ENCODE results near the gene ARAP2.

The ARAP2 gene

DNA sequence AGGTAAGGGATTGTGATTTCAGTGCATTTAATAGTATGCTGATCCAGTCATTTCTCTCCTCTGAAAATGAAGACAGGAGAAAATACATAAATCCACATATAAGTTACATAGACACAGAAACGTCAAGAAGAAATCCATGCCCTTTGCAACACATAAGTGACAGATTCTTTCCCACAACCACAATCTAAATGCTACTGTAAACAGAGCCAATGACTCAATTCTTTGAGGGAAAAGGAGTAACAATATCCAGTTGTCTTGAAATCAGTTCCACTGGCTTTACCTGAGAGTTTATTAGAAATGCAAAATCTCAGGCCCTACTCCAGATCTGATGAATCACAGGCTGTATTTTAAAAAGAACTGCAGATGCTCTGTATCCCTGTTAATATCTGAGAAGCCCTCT is 66.4 kb downstream of the ARAP2 start:
- DNase-seq, result no peak

DNA sequence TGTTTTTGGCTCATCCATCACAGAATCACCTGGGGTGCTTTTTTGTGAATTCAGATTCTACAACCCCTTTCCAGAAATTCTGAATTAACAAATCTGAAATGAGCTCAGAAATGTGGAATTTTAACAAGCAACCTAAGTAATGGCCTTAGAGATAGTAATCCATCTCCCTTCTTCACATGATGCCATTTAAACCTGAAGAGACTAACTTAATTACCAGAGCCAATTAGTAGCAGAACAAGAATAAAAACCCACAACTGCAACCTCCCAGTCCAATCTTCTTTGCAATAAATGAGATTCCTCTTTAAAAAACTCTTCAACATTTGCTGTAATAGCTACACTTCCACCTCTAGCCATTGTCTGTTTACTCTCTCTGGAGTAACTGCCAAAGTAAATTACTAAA is 69.7 kb downstream of the ARAP2 start:
- no peak for DNase-seq

DNA sequence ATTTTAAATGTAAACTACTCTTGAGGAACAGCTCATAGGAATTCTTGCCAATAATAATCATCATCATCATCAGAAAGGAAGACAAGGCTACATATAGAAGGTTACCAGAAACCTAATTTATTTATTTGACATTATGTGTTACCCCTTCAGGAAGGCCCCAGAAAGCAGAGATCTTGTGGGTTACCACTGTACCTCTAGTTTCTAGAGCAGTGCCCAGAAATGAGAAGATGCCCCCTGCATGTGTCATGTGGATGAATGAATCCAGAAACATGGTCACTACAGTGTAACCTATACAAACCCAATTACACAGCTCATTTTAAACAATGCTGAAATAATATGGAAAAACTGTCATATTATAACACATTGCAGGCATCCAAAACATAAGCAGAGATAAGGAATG is 70.4 kb downstream of the ARAP2 start:
- no peak for DNase-seq

DNA sequence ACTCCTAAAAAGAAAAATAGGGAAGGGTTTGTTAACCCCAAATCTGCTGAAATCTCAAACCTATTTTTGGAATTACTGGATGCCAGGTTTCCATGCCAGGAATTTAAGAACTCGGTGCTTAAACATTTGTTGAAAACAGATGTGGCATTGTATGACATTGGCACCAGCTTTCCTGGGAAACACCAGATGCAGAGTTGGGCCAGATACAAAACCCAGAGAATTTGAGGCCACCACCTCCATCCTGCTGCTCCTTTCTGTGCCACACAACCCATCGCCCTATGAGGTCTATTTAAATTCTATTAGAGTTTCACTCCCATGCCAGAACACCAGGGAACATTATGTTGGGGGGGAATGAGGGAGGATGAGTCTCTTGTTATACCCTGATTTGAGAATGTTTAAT is 71.7 kb downstream of the ARAP2 start:
- DNase-seq, result no peak

DNA sequence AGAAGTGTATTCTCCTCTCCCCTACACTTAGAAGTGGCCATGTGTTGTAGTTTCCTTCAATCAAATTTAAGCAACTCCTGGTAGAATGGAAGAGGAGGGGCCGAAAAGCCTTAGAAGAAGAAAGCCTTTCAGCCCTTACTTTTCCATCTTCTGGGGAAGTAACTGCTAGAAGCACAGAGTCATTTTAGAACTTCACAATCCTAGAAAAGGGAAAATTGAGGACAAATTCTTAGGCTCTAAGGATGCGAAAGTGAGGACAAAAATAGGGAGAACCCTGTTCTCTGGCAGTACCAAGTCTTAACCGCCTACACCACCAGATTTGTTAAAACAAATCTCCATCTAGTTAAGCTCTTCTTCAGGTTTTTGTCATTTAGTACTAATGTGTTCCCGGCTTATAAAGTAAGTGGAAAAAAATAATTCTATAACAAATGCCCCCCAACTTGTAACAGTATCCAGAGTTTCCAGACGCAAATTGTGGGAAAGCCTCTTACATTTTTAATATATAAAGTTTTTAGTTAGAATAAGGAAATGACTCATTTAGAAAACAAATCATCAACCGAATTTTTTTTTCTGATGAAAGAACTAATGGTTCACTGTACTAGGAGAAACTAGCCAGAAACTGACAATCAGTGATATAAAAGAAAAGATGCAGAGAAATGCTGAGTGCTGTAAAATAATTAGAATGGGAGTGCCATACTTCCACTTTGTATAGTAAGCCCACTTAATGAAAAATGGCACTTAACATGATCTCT is 76.0 kb downstream of the ARAP2 start:
- no peak for DNase-seq

DNA sequence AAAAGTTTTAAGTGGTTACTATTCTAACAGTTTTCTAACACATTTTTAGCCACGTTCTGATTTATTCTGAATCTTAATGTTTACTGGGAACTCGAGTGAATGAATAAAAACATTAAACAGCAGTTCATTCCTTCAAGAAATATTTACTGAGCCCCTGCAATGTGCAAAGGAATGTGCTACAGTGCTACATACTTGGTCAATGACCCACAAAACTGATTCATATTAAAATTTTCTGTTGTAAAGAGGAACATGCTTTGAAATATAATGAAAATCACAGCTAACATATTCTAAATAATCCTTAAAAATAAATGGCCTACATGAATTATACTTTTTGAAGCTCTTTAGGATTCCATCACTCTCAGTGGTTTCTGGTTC is 78.7 kb downstream of the ARAP2 start:
- no peak for DNase-seq

DNA sequence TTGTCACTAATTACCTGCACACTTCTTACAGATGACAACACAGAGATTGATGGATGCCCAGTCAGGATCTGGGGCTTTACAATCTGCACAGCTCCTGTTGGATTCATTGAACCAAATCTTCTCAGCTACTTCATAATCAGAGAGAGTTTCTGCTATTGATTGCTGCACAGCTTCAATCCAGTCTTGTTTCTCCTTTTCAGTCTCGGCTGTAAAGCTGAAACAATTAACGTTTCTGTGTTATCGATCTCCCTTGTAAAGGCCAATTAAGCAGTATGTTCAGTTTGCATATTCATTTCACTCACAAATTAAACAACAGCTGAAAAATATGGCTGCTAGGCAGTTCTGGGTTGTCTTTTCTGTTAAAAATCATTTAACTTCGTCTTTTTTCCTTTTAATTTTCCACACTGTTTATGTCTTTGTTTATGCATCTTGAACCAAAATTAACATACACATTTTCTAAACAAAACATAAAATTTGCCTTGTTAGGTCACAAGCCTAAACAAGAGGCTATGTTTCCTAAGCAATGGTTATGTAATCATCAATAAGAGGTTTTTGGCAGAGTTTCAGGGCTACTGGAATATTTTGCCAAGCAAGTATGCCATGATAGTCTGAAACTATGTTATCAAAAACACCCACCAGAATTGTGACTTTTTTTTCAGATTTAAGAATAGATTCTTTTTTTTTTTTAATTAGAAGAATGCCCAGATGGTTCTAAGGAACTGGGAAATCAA is 79.2 kb downstream of the ARAP2 start:
- no peak for DNase-seq

DNA sequence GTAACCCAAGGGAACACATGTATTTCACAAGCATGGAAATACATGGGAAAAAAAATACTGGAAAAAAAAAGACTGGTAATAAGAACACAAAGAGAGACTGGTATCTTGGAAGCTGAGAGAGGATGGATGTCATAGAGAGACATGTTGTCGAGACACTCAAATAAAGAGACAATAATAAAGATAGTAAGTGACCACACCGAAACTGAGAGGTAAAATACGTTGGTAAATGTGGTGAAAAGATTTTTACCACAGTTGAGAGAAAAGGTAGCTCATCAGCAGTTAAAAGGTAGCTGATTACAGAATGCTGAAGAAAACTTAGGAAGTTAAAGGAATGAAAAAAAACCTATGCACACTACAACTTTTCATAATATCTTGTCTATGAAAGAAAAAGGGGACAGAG is 81.1 kb downstream of the ARAP2 start:
- DNase-seq, result no peak

DNA sequence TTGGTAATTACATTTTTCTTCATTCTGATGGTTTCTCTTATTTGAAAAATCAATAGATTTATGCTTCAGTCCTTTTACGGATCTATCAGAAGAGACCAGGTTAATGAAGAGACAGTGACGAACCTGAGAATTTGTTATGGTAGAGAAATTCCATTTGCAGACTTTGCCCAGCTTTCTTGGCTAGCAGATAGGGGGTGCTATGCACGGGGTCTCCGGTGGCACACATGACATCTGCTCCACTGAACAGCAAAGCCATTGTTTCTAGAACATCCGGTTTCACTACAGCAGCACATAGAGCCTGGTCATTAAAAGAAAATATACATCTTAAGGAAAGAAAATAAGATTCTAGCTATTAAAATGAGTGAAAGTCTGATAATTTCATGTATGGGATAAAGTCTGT is 85.1 kb downstream of the ARAP2 start:
- DNase-seq, result no peak

DNA sequence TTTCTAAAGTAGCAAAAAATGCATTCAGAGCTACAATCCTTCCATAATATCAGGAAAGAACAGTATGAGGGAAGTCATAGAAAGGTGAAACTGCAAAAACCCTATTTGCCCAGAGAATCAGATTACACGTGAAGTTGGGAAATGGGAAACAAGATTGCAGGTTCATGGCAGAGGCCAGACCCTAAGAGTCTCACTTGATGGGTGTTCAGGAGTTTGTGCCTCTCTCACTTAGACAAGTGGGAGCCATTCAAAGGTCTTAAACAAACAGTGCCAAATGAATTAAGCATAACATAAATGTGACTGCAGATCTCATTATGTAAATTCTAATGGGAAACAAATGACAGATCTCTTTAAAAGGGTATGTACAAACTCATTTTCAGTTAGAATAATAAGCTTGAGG is 91.6 kb downstream of the ARAP2 start:
- no peak for DNase-seq

DNA sequence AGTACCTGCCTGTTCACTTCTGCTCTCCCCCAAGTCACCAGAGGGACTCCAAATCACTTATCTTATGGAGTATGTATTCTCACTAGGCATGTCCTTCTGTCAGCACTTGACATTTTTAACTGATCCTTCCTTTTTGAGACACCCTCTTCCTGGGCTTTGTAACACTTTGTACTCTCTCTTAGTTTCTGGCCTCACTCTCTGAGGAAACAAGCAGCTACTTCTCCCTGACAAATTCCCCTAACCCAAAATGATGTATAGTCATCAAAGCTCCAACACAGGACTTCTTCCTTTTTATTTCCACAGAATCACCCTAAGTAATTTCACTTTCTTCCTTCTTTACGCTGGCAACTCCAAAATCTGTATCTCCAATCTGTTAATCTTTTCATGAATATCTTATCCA is 101.8 kb downstream of the ARAP2 start:
- no peak for DNase-seq

DNA sequence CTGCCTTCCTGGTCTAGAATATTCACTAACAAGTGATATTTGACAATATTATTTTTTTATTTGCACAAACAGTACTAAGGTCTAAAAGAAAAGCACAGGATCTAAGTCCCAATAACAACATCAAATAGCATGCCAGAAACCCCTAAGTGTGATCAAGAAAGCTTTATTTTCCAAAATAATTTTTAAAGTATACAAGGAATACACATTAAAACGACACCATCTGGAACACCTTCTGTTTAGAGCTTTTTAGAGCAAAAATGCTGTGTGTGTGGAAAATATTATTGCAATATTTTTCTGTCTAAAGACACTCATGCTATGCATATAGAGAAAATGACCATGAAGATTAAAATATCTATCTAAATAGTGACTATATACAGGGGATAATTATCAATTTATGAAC is 103.1 kb downstream of the ARAP2 start:
- no peak for DNase-seq

DNA sequence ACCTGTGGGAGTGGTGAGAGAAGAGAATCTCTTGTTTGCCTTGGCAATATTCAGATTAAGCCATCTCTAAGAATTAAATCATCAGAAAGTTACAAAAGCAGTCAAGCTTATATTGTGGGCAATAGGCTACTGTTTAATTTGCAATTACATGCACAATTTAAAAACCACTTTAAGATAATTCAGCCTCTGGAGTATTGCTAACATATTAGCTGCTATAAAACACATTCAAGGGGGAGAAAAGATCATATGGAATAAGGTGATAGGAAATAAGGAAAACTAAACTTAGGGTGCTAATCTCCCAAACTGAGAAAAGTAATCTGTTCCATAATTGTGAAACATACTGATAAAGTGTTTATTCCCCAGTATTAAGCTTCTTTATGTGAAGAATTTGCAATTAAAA is 103.9 kb downstream of the ARAP2 start:
- DNase-seq, result no peak

DNA sequence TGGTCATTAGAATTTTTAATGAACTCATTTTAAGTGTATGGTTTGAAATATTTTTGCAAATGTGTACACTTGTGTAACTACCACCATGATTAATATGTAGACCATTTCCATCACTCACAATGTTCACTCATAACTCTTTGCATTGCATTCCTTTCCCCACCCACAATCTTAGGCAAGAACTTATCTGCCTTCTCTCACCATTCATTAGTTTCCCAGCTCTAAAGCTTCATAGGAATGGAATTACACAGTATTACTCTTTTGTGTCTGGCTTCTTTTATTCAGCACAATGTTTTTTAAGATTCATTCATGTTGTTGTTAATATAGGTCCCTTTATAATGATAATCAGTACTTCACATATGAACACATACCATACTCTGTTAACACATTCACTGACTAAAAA is 106.1 kb downstream of the ARAP2 start:
- no peak for DNase-seq

DNA sequence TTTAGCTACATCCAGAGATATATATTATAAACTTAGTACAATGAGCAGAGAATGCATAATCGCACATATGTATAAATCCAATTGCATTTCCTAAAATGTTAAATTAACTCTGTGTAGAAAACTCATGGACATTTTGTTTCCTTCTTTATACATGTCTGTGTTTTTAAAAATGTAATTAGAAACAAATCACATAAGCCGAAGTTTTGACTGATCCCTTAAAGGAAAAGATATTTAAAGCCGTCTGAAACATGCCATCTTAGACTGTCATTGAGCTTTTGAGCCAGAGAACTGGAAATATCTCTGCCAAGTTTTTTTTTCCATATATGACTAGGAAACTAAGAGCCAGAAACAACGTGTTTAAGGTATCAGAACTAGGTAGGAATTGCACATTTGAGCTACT is 107.0 kb downstream of the ARAP2 start:
- no peak for DNase-seq

DNA sequence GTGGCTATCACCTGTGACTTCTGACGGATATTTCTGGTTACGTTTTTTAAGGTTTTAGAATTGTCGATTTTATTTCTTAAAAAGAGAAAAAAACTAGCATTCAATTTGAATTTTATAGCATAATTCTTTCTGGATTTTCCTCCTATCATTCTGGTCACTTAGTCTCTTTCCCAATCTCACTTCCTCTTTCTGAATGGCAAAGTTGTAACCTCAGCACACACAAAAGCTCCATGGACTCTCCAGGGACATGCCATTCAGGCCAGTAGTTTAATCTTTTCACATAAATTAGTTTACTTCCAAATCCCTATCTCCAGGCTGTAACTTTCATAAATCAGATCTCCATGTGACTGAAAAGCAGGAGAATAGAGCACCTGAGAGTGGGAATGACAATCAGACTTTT is 110.7 kb downstream of the ARAP2 start:
- no peak for DNase-seq

DNA sequence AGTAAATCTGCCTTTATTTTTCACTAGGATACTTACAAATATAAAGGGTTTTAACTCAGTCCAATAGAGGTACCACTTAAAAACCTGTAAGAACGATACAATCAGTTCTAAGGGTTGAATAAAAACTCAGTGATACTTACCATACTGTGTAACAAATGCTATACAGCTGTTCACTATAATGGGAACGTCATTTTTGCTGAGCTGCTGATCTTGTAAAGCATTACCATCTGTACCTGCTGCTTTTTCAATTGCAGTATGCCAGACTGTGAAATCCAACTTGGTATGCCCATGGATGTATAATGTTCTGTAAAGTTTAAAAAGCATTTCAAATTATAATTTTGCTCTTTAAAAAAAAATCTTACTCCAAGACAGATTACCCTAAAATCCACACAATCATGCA is 111.2 kb downstream of the ARAP2 start:
- no peak for DNase-seq

DNA sequence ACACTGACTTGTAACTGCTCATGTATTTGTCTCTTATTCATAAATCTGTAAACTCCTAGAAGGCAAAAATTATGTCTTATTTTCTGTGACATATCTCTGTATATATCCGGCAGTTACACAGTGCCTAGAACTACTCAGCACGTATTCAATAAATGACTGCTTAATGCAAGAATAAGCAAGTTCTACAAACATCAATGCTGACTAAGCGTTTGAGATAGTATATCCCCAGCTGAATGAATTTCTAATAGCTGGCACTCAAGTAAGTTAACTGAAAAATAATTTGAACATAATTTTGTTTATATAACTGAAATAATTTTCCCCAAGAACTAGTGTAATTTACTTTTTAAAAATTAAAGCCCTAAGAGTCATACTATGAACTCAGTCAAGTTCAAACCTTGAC is 113.7 kb downstream of the ARAP2 start:
- DNase-seq, result no peak

DNA sequence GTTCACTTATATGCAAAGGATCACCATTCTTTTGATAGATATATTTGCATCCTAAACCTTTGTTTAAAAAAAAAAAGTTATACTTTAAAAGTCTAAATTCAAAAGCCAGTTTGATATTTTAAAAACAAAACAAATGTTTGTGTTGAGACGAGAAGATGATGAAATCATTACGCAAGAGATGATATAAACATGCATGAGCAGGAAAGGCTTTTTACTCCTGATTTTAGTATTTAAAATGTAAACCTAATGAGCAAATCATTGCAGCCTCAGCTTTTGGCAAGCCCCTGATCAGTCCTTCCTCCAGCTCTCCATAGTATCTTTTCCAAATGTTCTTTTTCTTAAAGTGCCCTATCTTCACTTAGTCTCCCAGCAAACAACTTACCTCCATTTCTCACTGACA is 115.6 kb downstream of the ARAP2 start:
- DNase-seq, result no peak

DNA sequence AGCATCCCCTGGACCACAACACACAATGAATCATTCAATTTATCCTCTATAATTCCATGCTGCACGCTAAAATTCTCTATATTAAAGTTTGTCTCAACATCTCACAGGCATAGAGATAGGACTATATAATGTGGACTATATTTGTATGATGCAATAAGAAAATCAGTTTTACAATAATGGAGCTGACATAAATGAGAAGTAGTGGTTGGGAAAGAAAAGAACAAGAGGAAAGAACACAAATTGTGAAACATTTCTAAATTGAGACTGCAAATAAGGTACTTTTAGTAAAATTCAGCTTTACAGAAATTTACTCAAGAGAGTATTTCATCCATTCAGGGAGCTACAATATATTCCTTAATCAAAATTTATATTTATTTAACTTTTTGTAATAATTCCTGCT is 120.4 kb downstream of the ARAP2 start:
- no peak for DNase-seq

DNA sequence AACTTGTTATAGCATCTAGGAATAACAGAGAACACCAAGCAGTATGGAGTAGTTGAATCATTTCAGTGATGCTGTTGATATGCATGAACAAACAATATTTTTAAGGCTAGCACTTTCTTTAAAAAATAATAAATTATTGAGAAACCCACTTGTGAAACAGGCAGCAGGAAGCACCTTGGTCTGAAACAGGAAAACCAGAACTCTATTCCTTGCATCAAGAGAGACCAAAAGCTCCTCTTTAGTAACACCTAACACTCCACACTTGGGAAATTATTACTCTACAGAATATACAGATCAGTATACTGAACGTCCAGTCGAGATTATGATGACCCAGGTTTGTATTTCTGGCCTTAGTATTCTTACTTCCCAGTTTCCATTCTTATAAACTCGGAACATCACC is 129.0 kb downstream of the ARAP2 start:
- DNase-seq, result no peak

DNA sequence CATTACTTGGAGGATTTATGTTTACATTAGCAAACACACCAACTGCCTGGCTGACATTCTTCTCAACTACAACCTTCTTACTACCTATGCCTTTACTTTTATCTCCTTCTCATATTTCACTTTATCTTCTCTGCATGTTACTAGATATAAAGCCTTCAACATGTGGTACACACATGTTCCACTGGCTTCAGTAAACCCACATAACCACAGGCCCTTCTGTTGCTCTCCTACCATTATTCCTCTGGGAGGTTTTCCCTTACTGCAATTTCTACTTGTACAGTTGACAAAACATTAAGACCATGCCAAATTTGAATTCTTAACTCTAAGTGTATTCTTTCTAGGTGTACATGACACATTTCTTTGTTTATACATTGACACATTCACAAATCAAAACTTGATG is 133.1 kb downstream of the ARAP2 start:
- no peak for DNase-seq

DNA sequence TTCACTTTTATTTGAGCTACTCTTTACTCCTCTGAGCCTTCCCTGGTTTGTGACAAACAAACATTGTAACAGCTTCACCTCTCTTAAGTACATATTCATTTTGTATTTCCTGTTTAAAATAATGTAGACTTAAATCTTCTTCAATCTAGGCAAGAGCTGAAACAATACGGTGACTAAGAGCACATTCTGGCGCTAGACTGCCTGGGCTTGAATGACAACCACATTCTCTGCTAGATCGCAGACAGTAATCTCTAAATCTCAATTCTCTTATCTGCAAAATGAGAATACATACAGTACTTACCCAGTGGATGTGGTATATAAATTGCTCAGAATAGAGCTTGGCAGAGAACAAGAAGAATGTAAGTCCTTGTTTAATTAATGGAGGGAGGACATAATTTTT is 144.8 kb downstream of the ARAP2 start:
- DNase-seq, result no peak

DNA sequence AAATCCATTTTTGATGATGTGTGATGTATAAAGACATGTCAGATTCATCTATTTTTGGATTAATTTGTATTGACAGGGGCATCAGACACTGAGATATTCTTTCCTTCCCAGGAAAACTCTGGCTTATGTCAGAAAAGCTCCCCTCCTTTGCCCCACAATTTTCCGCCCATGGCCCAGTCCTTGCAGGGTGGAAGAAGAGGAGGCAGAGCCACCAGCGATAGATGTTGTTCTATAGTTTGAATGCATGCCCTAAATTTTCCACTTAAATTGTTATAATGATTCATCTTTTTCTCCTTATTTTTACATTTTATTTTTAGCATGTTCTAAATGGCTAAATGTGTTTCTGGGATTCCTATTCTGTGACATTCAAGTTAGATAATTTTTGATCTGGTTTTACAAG is 149.3 kb downstream of the ARAP2 start:
- DNase-seq, result no peak

DNA sequence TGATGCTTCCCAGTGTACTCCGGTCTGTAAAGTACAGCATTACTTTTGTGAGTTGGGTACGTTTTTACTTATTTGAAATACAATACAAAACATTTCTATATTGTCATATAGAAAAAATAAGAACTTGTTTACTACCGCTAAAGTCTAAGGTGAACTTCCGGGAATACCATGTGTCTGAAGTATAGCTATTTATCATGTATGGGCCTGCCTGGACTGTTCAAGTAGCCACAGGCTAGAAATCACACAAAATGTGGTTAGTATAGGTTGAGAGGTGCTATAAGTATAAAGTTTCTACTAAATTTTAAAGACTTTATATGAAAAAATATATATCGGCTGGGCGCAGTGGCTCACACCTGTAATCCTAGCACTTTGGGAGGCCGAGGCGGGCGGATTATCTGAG is 152.3 kb downstream of the ARAP2 start:
- DNase-seq, result no peak
